ENCODE data around the gene BRD1. TPM values are rescaled to one million over a fixed set of nuclear protein-coding genes. Genes with fewer than 3 reads are reported as not detected.

The BRD1 gene
- total RNA-seq, 4 donors from 2014 or later: 69.3 to 116 (median 81.1) TPM

GRCh38 chr22:49774046-49774445 is 53.6 kb downstream of the BRD1 start:
- WGBS: 95% methylated on average over 21 of the region's 21 CpGs
- no peak for DNase-seq (ENCODE audit: low spot score in 2 of 2)
- no peak for TF ChIP-seq POLR2AphosphoS5 (IDR thresholded peaks at IDR 0.05)
- no peak for TF ChIP-seq POLR2A (IDR thresholded peaks at IDR 0.05)
- TF ChIP-seq CTCF (IDR thresholded peaks at IDR 0.05): no peak
- no peak for TF ChIP-seq EP300 (IDR thresholded peaks at IDR 0.05)
- H3K9me3 ChIP-seq: no peaks in the 10 kb centered on the region
- H3K36me3 ChIP-seq: peaks cover 61% of the 10 kb centered on the region
- no peaks in the 10 kb centered on the region for H3K4me1 ChIP-seq
- H3K27me3 ChIP-seq: no peaks in the 10 kb centered on the region
- H3K4me3 ChIP-seq: no peak overlapping the region
- no peak overlapping the region for H3K27ac ChIP-seq

- Histone ChIP-seq H3K4me1 (no peaks in the 10 kb centered on the region), H3K36me3 (peaks cover 61% of the 10 kb centered on the region)
- WGBS: 89% methylated on average over 11 of the region's 11 CpGs
Observed at GRCh38 chr22:49773531-49773930, 54.1 kb downstream of the BRD1 start.

GRCh38 chr22:49772692-49773091 is 55.0 kb downstream of the BRD1 start:
- Histone ChIP-seq H3K9me3 (no peaks in the 10 kb centered on the region), H3K27ac (no peak overlapping the region), H3K4me3 (no peak overlapping the region), H3K27me3 (no peaks in the 10 kb centered on the region), H3K36me3 (peaks cover 56% of the 10 kb centered on the region), H3K4me1 (no peaks in the 10 kb centered on the region)
- TF ChIP-seq POLR2AphosphoS5 (IDR thresholded peaks at IDR 0.05) (no peak), POLR2A (IDR thresholded peaks at IDR 0.05) (no peak), CTCF (IDR thresholded peaks at IDR 0.05) (no peak), EP300 (IDR thresholded peaks at IDR 0.05) (no peak)
- DNase-seq (ENCODE audit: low spot score in 2 of 2): no peak
- 81% methylated on average over 15 of the region's 16 CpGs for WGBS

More at GRCh38 chr22:49773531-49773930, 54.1 kb downstream of the BRD1 start:
- H3K4me3 ChIP-seq: no peak overlapping the region
- TF ChIP-seq EP300 (IDR thresholded peaks at IDR 0.05): no peak
- TF ChIP-seq CTCF (IDR thresholded peaks at IDR 0.05): no peak
- TF ChIP-seq POLR2A (IDR thresholded peaks at IDR 0.05): no peak
- no peak for TF ChIP-seq POLR2AphosphoS5 (IDR thresholded peaks at IDR 0.05)
- H3K27ac ChIP-seq: no peak overlapping the region
- no peak for DNase-seq (ENCODE audit: low spot score in 2 of 2)
- no peaks in the 10 kb centered on the region for H3K9me3 ChIP-seq
- H3K27me3 ChIP-seq: no peaks in the 10 kb centered on the region

- H3K27ac ChIP-seq: no peak overlapping the region
- WGBS: 58% methylated on average over 26 of the region's 64 CpGs
- H3K4me1 ChIP-seq: no peaks in the 10 kb centered on the region
- no peak for DNase-seq (ENCODE audit: low spot score in 2 of 2)
- no peak for TF ChIP-seq POLR2A (IDR thresholded peaks at IDR 0.05)
- TF ChIP-seq POLR2AphosphoS5 (IDR thresholded peaks at IDR 0.05): no peak
- TF ChIP-seq CTCF (IDR thresholded peaks at IDR 0.05): no peak
- no peak for TF ChIP-seq EP300 (IDR thresholded peaks at IDR 0.05)
- peaks cover 44% of the 10 kb centered on the region for H3K36me3 ChIP-seq
- no peaks in the 10 kb centered on the region for H3K27me3 ChIP-seq
- H3K9me3 ChIP-seq: peaks cover 1% of the 10 kb centered on the region
- H3K4me3 ChIP-seq: no peak overlapping the region
Observed at GRCh38 chr22:49771266-49772065, 56.2 kb downstream of the BRD1 start.

GRCh38 chr22:49770547-49771265 is 57.0 kb downstream of the BRD1 start:
- Histone ChIP-seq H3K36me3 (peaks cover 37% of the 10 kb centered on the region), H3K4me3 (no peak overlapping the region), H3K9me3 (peaks cover 9% of the 10 kb centered on the region), H3K4me1 (no peaks in the 10 kb centered on the region), H3K27me3 (no peaks in the 10 kb centered on the region), H3K27ac (no peak overlapping the region)
- no peak for DNase-seq (ENCODE audit: low spot score in 2 of 2)
- WGBS: 69% methylated on average over 8 of the region's 29 CpGs
- no peak for TF ChIP-seq POLR2AphosphoS5 (IDR thresholded peaks at IDR 0.05)
- TF ChIP-seq CTCF (IDR thresholded peaks at IDR 0.05): no peak

Measured in suprapubic skin (tissue), 4 donors.